Neural cell (in vitro differentiated cells): ENCODE data around the gene PTPRK.

ENCODE experiments used
- CTCF ChIP-seq: fragments of 450-650 bp; IDR thresholded peaks from 2 replicates; pipeline ENCODE4 v1.5.1; 2014; ENCODE audit warnings: antibody characterized with exemption, mild to moderate bottlenecking, moderate library complexity; ENCODE audit not compliant: poor library complexity, severe bottlenecking
- EP300 ChIP-seq: fragments of 450-650 bp; conservative IDR thresholded peaks from 2 replicates; pipeline ENCODE4 v1.6.1; 2014; ENCODE audit warnings: antibody characterized with exemption, mild to moderate bottlenecking, moderate library complexity; ENCODE audit not compliant: poor library complexity, severe bottlenecking
- EZH2 ChIP-seq: fragments of 200-600, 300-800 bp; shearing (Covaris generic), sonication (generic); IDR thresholded peaks from 2 replicates; pipeline ENCODE4 v1.6.1; 2014; ENCODE audit warnings: antibody characterized with exemption, low read length, borderline replicate concordance, mild to moderate bottlenecking; ENCODE audit not compliant: insufficient read depth, poor library complexity, severe bottlenecking
- POLR2AphosphoS5 ChIP-seq: IDR thresholded peaks from 2 replicates; pipeline ENCODE4 v1.6.1; 2012
- RAD21 ChIP-seq: fragments of 450-650 bp; conservative IDR thresholded peaks from 2 replicates; pipeline ENCODE4 v1.6.1; 2014; ENCODE audit warnings: antibody characterized with exemption, mild to moderate bottlenecking, moderate library complexity
- REST ChIP-seq: IDR thresholded peaks from 2 replicates; pipeline ENCODE4 v1.6.1; 2012; ENCODE audit warnings: borderline replicate concordance
- TAF1 ChIP-seq: IDR thresholded peaks from 2 replicates; pipeline ENCODE4 v1.6.1; 2012; ENCODE audit warnings: low read depth

GRCh38 chr6:128463942-128464341, 56.5 kb downstream of the PTPRK start:
- TF ChIP-seq CTCF (no peak), POLR2AphosphoS5 (no peak), TAF1 (no peak), EZH2 (no peak), EP300 (no peak), REST (no peak), RAD21 (no peak)
